HG02798 (cell line): ENCODE results near the gene TMEM131L.
A peak's percentile ranks its signal among the peaks of the same experiment; 100 is the strongest.

Source experiments
- ATAC-seq: cut with Tn5 transposase; IDR thresholded peaks from one replicate; pipeline ENCODE4 v1.9.1; 2021; ENCODE audit warnings: mild to moderate bottlenecking; ENCODE audit not compliant: unreplicated experiment, poor library complexity

The TMEM131L gene

DNA sequence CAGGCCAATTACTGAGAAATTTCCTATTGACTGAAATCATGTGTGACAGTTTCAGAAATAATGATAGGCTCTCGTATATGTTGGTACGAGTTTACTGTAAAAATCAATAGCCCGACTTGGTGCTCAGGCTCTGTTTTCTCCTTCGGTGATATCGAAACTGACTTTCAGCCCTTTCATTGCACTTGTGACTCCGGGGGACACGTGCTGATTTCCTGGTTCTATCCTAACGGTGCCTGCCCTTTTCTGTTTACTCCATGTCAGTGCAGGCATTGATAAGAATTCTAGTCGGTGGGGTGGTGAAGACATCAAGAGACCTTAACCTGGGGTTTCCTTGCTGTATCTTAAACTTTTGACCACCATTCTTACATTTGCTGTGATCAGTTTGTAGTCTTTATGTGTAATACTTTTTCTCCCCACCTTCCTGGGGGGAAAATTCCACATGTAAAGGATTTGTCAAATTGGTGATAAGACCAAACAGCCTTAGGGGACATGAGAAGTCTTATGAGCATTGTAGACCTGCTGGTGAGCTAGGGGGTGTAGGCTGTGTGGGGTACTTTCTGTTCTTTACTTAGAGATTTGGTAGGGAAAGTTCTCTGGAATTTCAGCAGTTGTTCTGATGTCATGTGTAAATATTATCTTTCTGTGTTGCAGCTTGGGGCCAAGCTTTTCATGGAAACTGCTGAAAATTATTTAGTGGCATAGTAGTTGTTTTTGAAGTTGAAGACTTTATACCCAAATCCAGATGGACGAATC, 52.7 kb downstream of the TMEM131L start:
- ATAC-seq, result no peak

DNA sequence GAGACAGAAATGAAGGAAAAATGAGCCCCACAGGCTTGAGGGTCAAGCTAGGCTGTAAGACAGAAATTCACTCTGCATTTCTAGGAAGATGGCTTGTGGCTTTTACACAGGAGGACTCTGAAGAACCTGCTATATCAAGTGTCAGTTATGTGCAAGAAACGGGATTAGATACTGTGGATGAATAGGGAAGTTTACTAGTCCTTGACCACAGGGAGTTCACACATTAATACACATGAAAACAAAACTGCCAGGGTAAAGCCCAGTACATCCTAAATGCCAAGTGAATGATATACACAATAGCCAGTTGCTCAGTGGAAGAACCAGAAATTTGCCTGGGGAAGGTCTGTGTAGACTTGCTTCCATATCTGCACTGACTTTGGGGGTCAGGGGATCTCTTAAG, 53.5 kb downstream of the TMEM131L start:
- ATAC-seq, result no peak

DNA sequence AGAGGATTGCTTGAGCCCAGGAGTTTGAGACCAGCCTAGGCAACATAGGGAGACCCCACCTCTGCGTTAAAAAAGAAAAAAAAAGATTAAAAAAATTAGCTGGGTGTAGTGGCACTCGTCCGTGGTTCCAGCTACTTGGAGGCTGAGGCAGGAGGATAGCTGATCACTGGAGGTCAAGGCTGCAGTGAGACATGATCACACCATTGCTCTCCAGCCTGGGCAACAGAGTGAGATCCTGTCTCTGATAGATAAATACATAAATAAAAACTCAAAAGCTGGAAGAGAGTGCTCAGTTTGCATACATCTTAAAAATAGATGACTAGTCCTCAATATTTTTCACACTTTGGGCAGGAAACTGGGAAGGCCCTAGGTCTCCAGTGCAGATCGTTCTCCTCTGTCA, 54.1 kb downstream of the TMEM131L start:
- no peak for ATAC-seq

DNA sequence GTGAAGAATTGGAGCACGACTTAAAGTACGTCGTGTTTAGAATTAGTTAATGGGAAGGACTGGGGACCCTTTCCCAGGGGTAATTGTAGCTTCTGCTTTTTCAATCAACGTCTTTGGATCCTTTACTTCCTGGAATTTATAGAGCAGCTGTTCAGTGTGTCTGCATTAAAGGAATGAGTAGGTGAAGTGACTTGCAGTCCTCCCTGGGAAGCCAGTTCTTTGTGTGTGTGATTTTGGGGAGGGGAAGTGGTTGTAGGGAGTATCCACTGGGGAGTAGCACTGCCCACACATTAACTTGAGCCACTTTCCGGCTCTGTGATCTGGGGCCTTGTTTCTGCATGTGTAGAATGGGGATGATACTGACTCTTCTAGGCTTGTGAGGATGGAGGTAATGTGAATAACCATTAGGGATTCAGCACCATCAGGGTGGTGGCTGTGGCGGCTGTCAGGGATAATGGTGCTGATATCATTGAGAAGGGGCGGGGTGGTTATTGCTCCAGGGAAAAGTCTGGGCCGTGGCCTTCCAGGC, 54.7 kb downstream of the TMEM131L start:
- ATAC-seq, result peak; percentile 31

GRCh38 chr4:153521478-153521877, 55.3 kb downstream of the TMEM131L start:
- no peak for ATAC-seq

GRCh38 chr4:153521999-153522801, 56.0 kb downstream of the TMEM131L start:
- peak; percentile 30 for ATAC-seq

- peak; percentile 64 for ATAC-seq
These were observed 56.6 kb downstream of the TMEM131L start for GRCh38 chr4:153522802-153523094.

DNA sequence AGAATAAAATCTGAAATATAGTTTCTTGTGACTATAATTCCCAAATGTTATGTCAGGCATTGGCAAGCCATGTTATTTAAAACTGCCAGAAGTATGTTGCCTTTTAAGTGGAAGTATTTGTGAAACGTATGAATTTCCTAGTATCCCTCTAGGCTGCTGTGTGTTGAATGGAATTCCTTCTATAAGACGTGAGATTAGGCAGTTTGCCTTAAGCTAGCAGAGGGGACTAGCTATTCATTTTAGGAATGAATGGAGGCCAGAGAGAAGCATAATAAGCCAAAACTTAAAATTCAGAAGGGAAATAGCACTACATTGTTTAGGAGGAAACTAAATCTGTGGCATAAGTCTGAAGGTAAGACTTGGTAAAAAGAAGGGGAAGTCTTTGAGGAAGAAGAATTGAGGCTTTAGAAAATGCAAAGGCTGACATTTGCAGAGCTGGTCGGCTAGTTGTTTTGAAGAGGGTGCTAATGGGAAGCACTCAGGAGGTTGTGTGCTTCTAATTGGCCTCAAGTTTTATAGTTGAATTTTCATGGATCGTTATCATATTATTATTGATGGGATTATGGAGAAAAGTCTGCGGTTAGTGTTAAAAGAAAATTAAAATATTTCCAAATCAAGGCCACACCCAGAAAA, 57.1 kb downstream of the TMEM131L start:
- ATAC-seq, result no peak

DNA sequence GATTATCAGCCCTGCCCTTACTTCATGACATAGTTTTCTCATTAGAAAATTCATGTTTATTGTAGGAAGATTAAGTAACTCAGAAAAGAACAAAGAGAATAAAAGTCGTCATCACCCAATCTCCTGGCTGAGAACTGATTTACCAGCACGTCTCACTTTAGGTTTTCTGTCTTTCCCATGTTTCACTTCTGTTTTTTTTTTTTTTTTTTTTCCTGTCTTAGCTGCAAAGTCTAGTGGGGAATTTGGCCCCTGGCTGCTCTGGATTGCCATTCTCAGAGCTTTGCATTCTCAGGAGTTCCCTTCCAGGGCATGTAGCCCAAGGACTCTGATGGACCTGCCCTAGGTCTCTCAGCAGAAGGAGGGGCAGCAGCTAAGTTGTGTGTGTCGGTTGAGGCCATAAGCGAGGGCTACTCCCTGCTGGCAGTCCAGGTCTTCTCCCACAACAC, 57.8 kb downstream of the TMEM131L start:
- ATAC-seq, result no peak

DNA sequence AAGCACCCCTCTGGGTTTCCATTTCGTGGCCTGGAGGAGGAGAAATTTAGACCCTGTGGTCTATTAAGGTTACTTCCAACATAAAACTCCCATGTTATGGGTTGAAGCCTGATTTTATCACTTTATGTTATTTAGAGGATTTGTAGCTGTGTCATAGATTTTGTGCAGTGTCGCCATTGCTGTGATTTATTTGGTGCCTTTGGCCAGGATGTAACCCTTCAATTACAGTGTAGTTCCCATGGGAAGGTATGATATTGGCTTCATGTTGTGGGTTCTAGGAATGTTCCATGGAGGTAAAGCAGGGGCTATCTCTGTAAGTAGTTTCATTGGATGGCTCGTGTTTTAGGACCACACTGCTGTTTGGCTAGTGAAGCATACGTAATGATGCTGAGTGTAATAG, 58.5 kb downstream of the TMEM131L start:
- no peak for ATAC-seq

- ATAC-seq, result no peak
These were observed 61.5 kb downstream of the TMEM131L start for GRCh38 chr4:153527690-153528089.

GRCh38 chr4:153528705-153529485, 62.7 kb downstream of the TMEM131L start:
- peak; percentile 57 for ATAC-seq

- no peak for ATAC-seq
These were observed 63.5 kb downstream of the TMEM131L start for GRCh38 chr4:153529646-153530045.

DNA sequence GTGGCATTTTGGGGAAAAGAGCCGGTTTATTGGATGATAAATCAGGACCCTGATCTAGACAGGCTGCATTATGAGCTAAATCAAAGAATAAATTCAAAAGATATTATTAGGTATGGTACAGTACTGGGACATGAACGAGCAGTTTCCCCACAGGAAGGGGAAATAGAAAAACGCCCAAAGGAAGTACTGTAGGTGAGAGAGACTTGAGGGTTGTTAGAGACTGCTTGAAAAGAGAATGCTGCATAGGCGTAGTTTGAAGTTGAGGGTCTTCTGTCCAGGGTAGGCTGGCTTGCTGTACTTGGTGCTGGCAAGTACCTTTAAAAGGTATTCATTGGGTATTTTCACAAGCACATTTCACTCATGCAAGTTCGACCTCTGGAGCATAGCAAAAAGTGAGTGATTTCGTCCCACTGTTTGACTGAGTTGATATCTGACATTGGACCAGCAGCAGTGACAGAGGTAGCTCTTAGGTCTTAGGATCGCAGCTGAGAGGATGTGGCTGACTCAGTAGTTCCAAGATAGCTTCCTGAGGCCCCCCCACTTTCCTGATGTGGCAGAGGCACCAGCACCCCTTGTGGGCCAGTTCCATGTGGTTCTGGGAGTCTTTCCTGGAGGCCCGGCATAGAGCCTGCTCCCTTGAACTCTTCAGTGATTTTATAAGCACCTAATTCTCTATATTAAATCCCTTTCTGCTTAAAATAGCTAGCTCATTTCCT, 64.3 kb downstream of the TMEM131L start:
- no peak for ATAC-seq

DNA sequence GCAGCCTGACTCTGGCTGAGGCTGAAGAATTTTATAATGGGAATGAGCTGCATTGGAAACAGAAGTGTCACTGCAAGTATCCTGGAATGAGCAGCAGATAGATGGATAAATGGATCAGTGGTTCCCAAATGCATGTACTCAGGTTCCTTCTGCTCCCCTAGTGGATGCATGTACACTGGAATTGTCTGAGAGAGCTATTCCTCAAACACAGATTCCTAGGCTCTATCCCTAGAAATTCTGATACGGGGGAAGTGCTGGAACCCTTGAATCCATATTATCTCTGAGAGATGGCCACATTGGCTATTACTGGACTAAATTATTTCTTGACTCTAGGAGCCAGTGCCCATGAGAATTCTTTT, 64.8 kb downstream of the TMEM131L start:
- no peak for ATAC-seq

DNA sequence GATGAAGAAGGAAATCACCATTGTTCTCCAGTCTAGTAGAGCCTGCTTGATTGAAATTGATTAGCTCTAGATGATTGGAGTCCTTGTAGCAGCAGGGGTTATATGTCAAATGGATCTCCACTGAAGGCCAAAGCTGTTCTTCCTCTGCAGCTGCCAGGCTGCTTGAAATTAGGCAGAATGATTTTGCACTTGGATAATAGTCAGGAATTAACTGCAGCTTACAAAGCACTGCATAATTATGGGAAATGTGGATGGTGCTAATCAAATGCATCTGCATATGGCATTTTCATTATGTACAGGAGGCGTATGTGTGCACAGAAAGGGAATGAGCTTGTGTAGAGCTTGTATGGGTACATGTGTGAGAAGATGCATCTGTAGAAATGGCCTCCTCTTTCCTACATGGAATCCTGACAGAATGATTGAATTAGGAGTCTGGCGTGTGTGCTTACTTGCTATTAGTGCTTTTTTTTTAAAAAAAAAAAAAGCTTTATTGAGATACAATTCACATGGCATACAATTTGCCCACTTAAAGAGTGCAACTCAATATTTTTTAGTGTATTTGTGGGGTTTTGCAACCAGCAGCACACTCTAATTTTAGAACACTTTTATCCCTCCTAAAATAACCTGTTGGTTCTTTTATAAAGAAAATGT, 65.9 kb downstream of the TMEM131L start:
- ATAC-seq, result no peak

DNA sequence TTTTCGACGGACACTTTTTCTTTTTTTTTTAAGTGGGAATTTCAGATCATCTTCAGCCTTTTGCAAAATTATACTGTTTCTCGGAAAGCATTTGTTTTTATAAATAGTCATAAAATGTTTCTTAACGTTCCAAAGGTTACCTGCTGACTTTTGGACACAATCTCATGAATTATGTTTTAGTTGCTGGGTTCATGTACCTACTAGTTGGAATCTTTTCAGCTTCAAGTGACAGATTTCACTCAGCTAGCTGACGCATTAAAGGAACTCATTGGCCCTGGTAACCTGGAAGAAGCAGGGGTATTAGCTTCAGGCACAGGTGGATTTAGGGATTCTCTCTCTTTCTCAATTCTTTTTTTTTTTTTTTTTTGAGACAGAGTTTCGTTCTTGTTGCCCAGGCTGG, 66.5 kb downstream of the TMEM131L start:
- ATAC-seq, result no peak

- ATAC-seq, result no peak
These were observed 67.2 kb downstream of the TMEM131L start for GRCh38 chr4:153533387-153533786.
